GM10248 (cell line): ENCODE results near the gene TAF1A.

Source experiments
- CTCF ChIA-PET: fragments of 300-600 bp; sonication (Branson Sonifier 250); formaldehyde crosslinking; extraction: SDS; loops from one replicate; lab custom pipeline; 2021; ENCODE audit warnings: antibody characterized with exemption; lab: Yijun Ruan, JAX
- POLR2A ChIA-PET: fragments of 350-650 bp; sonication (Branson Sonifier 250); formaldehyde crosslinking; extraction: SDS; loops from one replicate; lab custom pipeline; 2020; ENCODE audit warnings: antibody characterized with exemption; lab: Yijun Ruan, JAX
- DNase-seq: peaks from one replicate; pipeline ENCODE4 v3.0.0; 2012; ENCODE audit errors: extremely low spot score
- TF ChIP-seq, protein P1 (sequence below): IDR thresholded peaks from 2 replicates; pipeline ENCODE4 v1.5.1; 2012; ENCODE audit warnings: mild to moderate bottlenecking, low read depth; ENCODE audit errors: extremely low read depth, missing control alignments, control extremely low read depth

Gene TAF1A

DNA sequence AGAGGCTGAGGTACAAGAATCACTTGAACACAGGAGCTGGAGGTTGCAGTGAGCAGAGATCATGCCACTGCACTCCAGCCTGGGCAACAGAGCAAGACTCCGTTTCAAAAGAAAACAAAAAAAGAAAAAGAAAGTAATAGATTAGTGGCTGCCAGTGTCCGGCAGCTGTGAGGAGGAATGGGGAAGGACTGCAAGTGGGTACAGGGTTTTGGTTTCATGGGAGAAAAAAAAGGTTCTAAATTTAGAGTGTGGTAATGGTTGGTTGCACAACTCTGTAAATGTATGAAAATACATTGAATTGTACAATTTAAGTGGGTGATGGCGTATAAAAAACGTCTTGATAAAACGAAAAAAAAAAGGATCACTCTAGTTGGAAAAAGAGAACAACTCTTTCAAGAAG is 6.7 kb downstream of the TAF1A start:
- ChIA-PET POLR2A (no interaction called here), CTCF (interaction anchor here (1.4 kb wide), 1 partner anchor 16 kb away, joined by 4 read pairs; no protein-coding TSS in a partner anchor)
- peak; percentile 42 for DNase-seq
- TF ChIP-seq, protein P1, sequence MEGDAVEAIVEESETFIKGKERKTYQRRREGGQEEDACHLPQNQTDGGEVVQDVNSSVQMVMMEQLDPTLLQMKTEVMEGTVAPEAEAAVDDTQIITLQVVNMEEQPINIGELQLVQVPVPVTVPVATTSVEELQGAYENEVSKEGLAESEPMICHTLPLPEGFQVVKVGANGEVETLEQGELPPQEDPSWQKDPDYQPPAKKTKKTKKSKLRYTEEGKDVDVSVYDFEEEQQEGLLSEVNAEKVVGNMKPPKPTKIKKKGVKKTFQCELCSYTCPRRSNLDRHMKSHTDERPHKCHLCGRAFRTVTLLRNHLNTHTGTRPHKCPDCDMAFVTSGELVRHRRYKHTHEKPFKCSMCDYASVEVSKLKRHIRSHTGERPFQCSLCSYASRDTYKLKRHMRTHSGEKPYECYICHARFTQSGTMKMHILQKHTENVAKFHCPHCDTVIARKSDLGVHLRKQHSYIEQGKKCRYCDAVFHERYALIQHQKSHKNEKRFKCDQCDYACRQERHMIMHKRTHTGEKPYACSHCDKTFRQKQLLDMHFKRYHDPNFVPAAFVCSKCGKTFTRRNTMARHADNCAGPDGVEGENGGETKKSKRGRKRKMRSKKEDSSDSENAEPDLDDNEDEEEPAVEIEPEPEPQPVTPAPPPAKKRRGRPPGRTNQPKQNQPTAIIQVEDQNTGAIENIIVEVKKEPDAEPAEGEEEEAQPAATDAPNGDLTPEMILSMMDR = no peak

DNA sequence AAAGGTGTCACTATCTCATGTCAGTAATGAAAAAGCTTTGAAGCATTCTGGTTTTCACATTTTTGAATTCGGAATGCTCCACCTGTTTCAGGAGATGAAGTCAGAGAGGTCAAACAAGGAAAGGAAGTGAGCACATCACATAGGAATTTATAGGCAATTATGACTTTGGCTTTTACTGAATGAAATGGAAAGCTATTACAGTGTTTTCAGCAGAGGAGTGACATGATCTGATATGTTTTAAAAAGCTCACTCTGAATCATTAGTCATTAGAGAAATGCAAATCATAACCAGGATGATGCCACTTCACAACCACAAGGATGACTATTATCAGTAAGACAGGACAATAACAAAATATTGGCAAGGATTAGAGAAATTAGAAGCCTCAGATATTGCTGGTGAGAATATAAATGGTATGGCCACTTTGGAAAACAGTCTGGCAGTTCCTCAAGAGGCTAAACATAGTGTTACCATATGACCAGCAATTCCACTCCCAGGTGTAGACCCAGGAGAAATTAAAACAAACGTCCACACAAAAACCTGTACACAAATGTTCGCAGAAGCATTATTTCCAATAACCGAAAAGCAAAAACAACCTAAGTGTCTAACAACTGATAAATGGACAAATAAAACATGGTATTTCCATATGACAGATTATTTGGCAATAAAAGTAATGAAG is 7.5 kb downstream of the TAF1A start:
- peak; percentile 11 for DNase-seq
- TF ChIP-seq, protein P1 = no peak
- ChIA-PET CTCF (interaction anchor here (3.4 kb wide), 1 partner anchor 52 kb away, joined by 10 read pairs; no protein-coding TSS in a partner anchor), POLR2A (no interaction called here)

DNA sequence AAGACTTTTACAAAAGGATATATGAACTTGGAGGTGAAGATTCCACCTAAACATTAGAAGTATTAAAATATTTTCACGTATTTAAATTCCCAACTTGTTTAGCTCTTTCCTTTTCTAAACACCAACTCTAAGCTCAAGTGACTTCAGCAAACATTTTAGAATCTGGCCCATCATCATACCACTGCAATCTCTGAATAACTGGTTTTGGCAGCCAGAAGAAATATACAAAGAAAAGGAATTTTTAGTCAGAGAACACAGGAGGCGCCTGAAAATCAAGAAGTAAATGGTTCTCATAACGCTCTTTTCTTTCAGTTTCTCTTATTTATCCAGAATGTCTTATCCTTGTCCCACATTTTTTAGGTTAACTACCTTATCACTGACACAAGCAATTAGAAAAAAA is 10.4 kb downstream of the TAF1A start:
- TF ChIP-seq, protein P1 = no peak
- ChIA-PET CTCF (interaction anchor here (3.4 kb wide), 1 partner anchor 55 kb away, joined by 10 read pairs; no protein-coding TSS in a partner anchor), POLR2A (no interaction called here)
- DNase-seq = no peak

DNA sequence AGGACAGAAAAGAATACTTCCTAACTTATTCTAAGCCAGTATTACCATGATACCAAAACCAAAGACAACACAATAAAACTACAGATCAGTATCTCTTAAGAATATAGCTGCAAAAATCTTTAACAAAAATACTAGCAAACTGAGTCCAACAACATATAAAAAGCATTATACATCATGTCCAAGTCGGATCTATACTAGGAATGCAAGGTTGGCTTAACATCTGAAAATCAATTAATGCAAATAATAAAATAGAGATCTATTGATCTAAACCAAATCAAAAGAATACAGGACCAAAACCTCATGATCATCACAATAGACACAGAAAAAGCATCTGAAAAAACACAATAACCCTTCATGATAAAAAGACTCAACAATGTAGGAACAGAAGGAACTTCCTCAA is 18.9 kb downstream of the TAF1A start:
- CTCF ChIA-PET = interaction anchor here (0.9 kb wide), 1 partner anchor 36 kb away, joined by 3 read pairs; no protein-coding TSS in a partner anchor
- DNase-seq = no peak
- POLR2A ChIA-PET = no interaction called here
- TF ChIP-seq, protein P1 = no peak

GRCh38 chr1:222561656-222562055 is 28.1 kb downstream of the TAF1A start:
- TF ChIP-seq, protein P1 = no peak
- ChIA-PET POLR2A (no interaction called here), CTCF (interaction anchor here (1.2 to 2.3 kb wide), 4 partner anchors 8 to 106 kb away, joined by 3 to 7 read pairs (median 4); partner anchors contain the start of gene TAF1A)
- no peak for DNase-seq

DNA sequence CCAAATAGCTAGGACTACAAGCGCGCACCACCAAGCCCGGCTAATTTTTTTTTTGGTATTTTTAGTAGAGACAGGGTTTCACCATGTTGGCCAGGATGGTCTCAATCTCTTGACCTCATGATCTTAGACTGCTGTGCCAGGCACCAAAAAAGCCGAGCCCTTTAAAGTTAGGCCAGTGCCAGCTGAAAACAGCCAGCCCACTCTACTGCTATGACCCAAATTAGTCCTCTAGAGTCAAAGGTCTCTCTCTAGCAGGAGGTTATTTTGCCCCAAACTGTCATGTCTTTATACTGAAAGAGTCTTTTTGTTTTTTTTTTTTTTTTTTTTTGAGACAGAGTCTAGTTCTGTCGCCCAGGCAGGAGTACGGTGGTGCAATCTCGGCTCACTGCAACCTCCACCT is 32.2 kb downstream of the TAF1A start:
- no peak for DNase-seq
- TF ChIP-seq, protein P1 = no peak
- POLR2A ChIA-PET = no interaction called here
- CTCF ChIA-PET = interaction anchor here (1.7 to 2.2 kb wide), 2 partner anchors 15 to 77 kb away, joined by 4 to 6 read pairs; no protein-coding TSS in a partner anchor
